ENCODE measurements around the gene H6PD.

- TF ChIP-seq, protein P1, sequence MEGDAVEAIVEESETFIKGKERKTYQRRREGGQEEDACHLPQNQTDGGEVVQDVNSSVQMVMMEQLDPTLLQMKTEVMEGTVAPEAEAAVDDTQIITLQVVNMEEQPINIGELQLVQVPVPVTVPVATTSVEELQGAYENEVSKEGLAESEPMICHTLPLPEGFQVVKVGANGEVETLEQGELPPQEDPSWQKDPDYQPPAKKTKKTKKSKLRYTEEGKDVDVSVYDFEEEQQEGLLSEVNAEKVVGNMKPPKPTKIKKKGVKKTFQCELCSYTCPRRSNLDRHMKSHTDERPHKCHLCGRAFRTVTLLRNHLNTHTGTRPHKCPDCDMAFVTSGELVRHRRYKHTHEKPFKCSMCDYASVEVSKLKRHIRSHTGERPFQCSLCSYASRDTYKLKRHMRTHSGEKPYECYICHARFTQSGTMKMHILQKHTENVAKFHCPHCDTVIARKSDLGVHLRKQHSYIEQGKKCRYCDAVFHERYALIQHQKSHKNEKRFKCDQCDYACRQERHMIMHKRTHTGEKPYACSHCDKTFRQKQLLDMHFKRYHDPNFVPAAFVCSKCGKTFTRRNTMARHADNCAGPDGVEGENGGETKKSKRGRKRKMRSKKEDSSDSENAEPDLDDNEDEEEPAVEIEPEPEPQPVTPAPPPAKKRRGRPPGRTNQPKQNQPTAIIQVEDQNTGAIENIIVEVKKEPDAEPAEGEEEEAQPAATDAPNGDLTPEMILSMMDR (IDR thresholded peaks at IDR 0.05 in 4 of 5, conservative IDR thresholded peaks at IDR 0.05 in 1 of 5) = no peak
- TF ChIP-seq POLR2A (IDR thresholded peaks at IDR 0.05) = peak in 1 of 2 donors; percentile 40
These were observed 4.0 kb downstream of the H6PD start for GRCh38 chr1:9238550-9238949.

Data from gastrocnemius medialis (tissue), 4 donors.